SIG-M5 (cell line): ENCODE data around the gene SPEN.
"Not testable (repeated sequence)": the region's sequence is repeated elsewhere in the genome, so short reads cannot be mapped to it uniquely, and the experiment has no call there.

Source experiments
- DNase-seq: peaks from one replicate; lab custom pipeline; 2025; lab: John Stamatoyannopoulos, UW

SPEN gene

GRCh38 chr1:15834406-15835204 is 12.9 kb upstream of the SPEN start:
- DNase-seq = peak; percentile 64

GRCh38 chr1:15835205-15835740 is 12.2 kb upstream of the SPEN start:
- DNase-seq = no peak

- peak; percentile 81 for DNase-seq
Measured at GRCh38 chr1:15835741-15836510, 11.6 kb upstream of the SPEN start.

GRCh38 chr1:15836511-15836771 is 11.1 kb upstream of the SPEN start:
- not testable (repeated sequence) for DNase-seq

GRCh38 chr1:15836772-15837669 is 10.5 kb upstream of the SPEN start:
- DNase-seq = no peak

- DNase-seq = no peak
Measured at GRCh38 chr1:15837931-15838330, 9.6 kb upstream of the SPEN start.

- no peak for DNase-seq
Measured at GRCh38 chr1:15838721-15839120, 8.8 kb upstream of the SPEN start.

- no peak for DNase-seq
Measured at GRCh38 chr1:15843826-15844572, 3.5 kb upstream of the SPEN start.

GRCh38 chr1:15846056-15846455 is 1.5 kb upstream of the SPEN start:
- not testable (repeated sequence) for DNase-seq

- no peak for DNase-seq
Measured at GRCh38 chr1:15847893-15848142, 311 bp downstream of the SPEN start.

GRCh38 chr1:15848143-15848928 is 829 bp downstream of the SPEN start:
- no peak for DNase-seq

- DNase-seq = no peak
Measured at GRCh38 chr1:15848929-15849774, 1.6 kb downstream of the SPEN start.

- peak; percentile 51 for DNase-seq
Measured at GRCh38 chr1:15849775-15850324, 2.3 kb downstream of the SPEN start.

GRCh38 chr1:15850471-15851001 is 3.0 kb downstream of the SPEN start:
- DNase-seq = no peak

GRCh38 chr1:15851210-15852035 is 3.9 kb downstream of the SPEN start:
- DNase-seq = no peak

GRCh38 chr1:15852036-15852827 is 4.7 kb downstream of the SPEN start:
- no peak for DNase-seq

GRCh38 chr1:15852828-15853302 is 5.4 kb downstream of the SPEN start:
- DNase-seq = no peak

- no peak for DNase-seq
Measured at GRCh38 chr1:15856888-15857287, 9.4 kb downstream of the SPEN start.
